GM13976 (cell line): ENCODE results near the gene SLC25A4.
A peak's percentile ranks its signal among the peaks of the same experiment; 100 is the strongest.
"Not testable (repeated sequence)": the region's sequence is repeated elsewhere in the genome, so short reads cannot be mapped to it uniquely, and the experiment has no call there.

Experiments used
- DNase-seq: peaks from one replicate; pipeline ENCODE4 v3.0.0; 2012; ENCODE audit warnings: low spot score
- CTCF ChIP-seq: IDR thresholded peaks from 2 replicates; pipeline ENCODE4 v1.5.1; 2012; ENCODE audit warnings: borderline replicate concordance, mild to moderate bottlenecking; ENCODE audit not compliant: insufficient read depth; ENCODE audit errors: extremely low read depth, missing control alignments, control extremely low read depth
- in situ Hi-C: fragments of 300-500 bp; cut with MboI; formaldehyde crosslinking; loops from one replicate; pipeline ENCODE4 v1.12.0; 2022; ENCODE audit warnings: low sequenced_read_pairs, mixed read lengths, inconsistent platforms; ENCODE audit not compliant: unreplicated experiment

Gene SLC25A4

GRCh38 chr4:185186769-185187168, 43.7 kb downstream of the SLC25A4 start:
- no peak for DNase-seq
- no peak for TF ChIP-seq CTCF
- in situ Hi-C loops, result no loop called here

GRCh38 chr4:185189606-185190305, 46.7 kb downstream of the SLC25A4 start:
- DNase-seq, result no peak
- TF ChIP-seq CTCF, result no peak
- in situ Hi-C loops, result no loop called here

- no peak for TF ChIP-seq CTCF
- DNase-seq, result no peak
- in situ Hi-C loops, result no loop called here
Measured at GRCh38 chr4:185190306-185190856, 47.3 kb downstream of the SLC25A4 start.

- peak; percentile 64 for DNase-seq
- in situ Hi-C loops, result no loop called here
- no peak for TF ChIP-seq CTCF
Measured at GRCh38 chr4:185192059-185192458, 49.0 kb downstream of the SLC25A4 start.

- in situ Hi-C loops, result no loop called here
- DNase-seq, result no peak
- no peak for TF ChIP-seq CTCF
Measured at GRCh38 chr4:185194924-185195888, 52.1 kb downstream of the SLC25A4 start.

- TF ChIP-seq CTCF, result no peak
- DNase-seq, result no peak
- in situ Hi-C loops, result no loop called here
Measured at GRCh38 chr4:185196437-185196836, 53.4 kb downstream of the SLC25A4 start.

- in situ Hi-C loops, result not testable (repeated sequence)
Measured at GRCh38 chr4:185198189-185198588, 55.1 kb downstream of the SLC25A4 start.

More at GRCh38 chr4:185198189-185198588, 55.1 kb downstream of the SLC25A4 start:
- DNase-seq, result not testable (repeated sequence)
